ENCODE data around the gene GAS5.

DNA sequence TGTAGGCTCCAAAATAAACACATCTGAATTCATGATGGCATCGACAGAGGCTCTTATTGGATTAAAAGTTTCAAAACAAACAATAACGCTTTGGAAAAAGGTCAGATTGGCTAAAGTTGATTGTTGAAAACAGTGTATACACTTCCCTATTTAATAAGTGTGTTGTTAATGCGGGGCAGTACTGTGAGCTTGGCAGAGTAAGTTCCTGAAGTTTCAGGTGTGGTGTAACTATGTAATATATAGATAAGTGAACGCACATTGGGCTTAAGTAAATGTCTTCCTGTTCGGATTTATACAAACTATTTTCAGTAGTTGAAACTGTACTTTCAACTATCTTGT, 1.2 kb upstream of the GAS5 start:
- no peak for TF ChIP-seq CTCF (conservative IDR thresholded peaks at IDR 0.05; ENCODE audit: low read depth, low read length)
- TF ChIP-seq EZH2 (IDR thresholded peaks at IDR 0.05; ENCODE audit: borderline replicate concordance, low read depth, low read length, poor library complexity, severe bottlenecking) = no peak
